Astrocyte of the spinal cord (primary cell): ENCODE data around the gene GPX5.
"Not testable (repeated sequence)": the region's sequence is repeated elsewhere in the genome, so short reads cannot be mapped to it uniquely, and the experiment has no call there.

Experiments
- DNase-seq: peaks from one replicate; pipeline ENCODE4 v3.0.0; 2011; ENCODE audit warnings: low read depth, low spot score
- H3K4me3 ChIP-seq: 2 replicates; pipeline ENCODE4 v1.5.1; 2011; ENCODE audit warnings: low read depth, mild to moderate bottlenecking, low read length, moderate library complexity
- CTCF ChIP-seq: IDR thresholded peaks from 2 replicates; pipeline ENCODE4 v1.5.1; 2012; ENCODE audit warnings: low read depth, mild to moderate bottlenecking, low read length, inconsistent platforms
- in situ Hi-C: cut with HindIII; loops from 2 replicates; pipeline ENCODE4 v1.10.0; 2017; ENCODE audit warnings: low sequenced_read_pairs

The GPX5 gene

GRCh38 chr6:28497893-28498292 is 27.8 kb upstream of the GPX5 start:
- no peak for TF ChIP-seq CTCF
- DNase-seq: no peak
- in situ Hi-C loops: no loop called here
- no peak overlapping the region for H3K4me3 ChIP-seq

- no peak for TF ChIP-seq CTCF
- no peak for DNase-seq
- in situ Hi-C loops: no loop called here
- no peak overlapping the region for H3K4me3 ChIP-seq
Observed at GRCh38 chr6:28501259-28501658, 24.4 kb upstream of the GPX5 start.

- H3K4me3 ChIP-seq, in situ Hi-C loops, DNase-seq: not testable (repeated sequence)
Observed at GRCh38 chr6:28502136-28502535, 23.5 kb upstream of the GPX5 start.

- DNase-seq, H3K4me3 ChIP-seq, in situ Hi-C loops: not testable (repeated sequence)
Observed at GRCh38 chr6:28502709-28503305, 22.9 kb upstream of the GPX5 start.

GRCh38 chr6:28505733-28506132 is 19.9 kb upstream of the GPX5 start:
- DNase-seq: no peak
- in situ Hi-C loops: no loop called here
- no peak for TF ChIP-seq CTCF
- no peak overlapping the region for H3K4me3 ChIP-seq

- no peak for DNase-seq
- in situ Hi-C loops: no loop called here
- no peak overlapping the region for H3K4me3 ChIP-seq
- no peak for TF ChIP-seq CTCF
Observed at GRCh38 chr6:28506807-28507475, 18.7 kb upstream of the GPX5 start.

- no peak for DNase-seq
- in situ Hi-C loops: no loop called here
- H3K4me3 ChIP-seq: no peak overlapping the region
- no peak for TF ChIP-seq CTCF
Observed at GRCh38 chr6:28511628-28512300, 13.9 kb upstream of the GPX5 start.

- DNase-seq, in situ Hi-C loops, H3K4me3 ChIP-seq: not testable (repeated sequence)
Observed at GRCh38 chr6:28512387-28512786, 13.3 kb upstream of the GPX5 start.
